Germinal center (tissue), 1 donor: ENCODE measurements around the gene OMP.

Experiments used
- DNase-seq: peaks from one replicate; pipeline ENCODE4 v3.0.0; 2012; ENCODE audit warnings: mixed read lengths, low spot score

OMP gene

DNA sequence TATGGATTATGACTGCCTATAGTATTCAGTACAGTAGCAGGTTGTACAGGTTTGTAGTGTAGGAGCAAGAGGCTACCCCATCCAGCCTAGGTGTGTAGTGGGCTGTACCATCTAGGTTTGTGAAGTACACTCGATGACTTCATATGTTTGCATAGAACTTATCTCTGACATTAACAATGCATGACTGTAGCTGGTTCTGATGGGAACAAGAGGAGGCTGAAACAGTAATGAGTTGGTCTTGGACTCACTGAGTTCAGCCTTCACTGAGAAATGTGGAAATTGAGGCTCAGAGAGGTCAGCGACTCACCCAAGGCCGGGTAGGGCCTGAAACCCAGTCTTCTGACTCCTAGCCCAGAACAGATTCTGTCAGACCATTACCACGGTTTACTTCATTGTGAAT is 38.4 kb downstream of the OMP start:
- DNase-seq = no peak

DNA sequence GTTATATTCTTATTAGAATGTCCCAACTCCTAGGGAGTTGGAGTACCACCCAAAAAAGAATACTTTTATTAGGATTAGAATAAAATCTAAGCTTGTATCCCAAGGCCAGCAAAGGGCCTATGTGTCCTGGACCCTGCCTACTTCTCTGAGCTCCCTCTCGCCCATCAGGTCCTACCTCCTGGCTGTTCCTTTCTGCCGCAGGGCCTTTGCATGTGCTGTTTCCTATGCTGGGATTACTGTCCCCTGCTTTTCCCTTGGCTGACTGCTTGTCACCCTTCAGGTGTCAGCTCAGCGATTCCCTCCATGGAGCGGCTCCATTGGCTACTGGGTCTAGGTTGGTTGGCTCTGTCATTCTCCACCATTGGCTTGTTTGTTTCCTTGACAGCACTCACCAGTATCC is 38.8 kb downstream of the OMP start:
- DNase-seq = no peak

DNA sequence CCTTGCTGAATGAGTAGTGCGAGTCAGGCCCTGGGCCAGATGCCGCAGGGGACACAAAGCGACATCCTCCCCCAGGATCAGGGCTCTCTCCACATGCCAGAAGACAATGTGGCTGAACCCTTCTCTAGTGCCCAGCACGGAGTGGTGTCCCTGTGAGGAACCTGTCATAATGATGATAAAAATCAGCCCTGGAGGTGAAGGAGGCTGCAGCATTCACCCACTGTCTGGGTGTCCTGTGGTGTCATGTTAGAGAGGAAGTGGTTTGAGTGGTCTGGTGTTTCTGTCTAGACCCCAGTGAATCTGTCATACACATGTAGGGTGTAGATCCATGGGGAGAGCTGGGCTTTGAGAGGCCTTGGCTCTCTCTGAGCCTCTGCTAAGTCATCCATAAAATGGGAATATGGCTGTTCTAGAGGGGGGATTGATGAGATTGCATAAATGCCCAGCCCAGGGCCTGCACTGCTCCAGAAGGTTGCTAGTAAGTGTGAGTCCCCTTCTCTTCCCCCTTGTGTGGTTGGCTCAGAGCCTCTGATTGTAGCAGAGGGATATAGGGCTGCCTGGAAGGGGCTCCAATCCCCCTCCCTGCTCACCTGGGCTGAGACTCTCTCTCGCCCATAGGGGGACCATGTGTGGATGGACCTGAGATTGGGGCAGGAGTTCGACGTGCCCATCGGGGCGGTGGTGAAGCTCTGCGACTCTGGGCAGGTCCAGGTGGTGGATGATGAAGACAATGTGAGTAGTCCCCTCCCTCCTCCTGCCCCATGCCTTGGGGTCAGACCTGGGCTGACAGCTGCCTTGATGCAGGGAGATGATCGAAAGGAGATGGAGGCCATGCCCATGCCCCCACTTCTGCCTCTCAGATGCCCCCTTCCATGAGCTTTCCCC is 39.7 kb downstream of the OMP start:
- DNase-seq = no peak

DNA sequence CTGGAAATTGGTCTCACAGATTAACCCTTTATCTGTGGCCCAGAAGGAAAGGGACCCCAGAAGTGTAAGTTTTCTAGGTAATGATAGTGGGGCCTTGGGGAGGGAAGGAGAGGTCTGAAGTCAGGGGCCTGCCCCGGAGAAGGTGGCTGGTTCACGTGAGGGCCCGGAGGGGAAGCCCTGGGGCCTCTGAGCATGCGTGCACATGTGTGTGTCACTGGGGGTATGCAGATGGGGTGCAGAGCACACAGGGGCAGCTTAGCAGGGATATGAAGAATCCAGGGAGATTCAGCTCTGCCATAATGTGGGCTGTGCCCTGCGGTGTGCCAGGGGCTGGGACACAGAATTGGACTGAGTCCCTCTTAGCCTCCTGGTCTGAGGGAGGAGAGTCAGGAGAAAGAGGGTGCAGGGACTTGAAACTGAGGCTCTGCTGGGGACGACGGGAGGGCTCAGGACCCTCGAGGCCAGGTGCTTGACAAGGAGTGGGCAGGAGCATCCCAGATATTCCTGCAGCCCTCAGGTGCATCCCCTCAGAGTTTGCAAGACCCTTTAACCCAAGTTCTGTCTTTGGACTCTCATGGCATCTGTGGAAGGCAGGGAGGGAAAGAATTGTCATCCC is 40.9 kb downstream of the OMP start:
- DNase-seq = no peak

DNA sequence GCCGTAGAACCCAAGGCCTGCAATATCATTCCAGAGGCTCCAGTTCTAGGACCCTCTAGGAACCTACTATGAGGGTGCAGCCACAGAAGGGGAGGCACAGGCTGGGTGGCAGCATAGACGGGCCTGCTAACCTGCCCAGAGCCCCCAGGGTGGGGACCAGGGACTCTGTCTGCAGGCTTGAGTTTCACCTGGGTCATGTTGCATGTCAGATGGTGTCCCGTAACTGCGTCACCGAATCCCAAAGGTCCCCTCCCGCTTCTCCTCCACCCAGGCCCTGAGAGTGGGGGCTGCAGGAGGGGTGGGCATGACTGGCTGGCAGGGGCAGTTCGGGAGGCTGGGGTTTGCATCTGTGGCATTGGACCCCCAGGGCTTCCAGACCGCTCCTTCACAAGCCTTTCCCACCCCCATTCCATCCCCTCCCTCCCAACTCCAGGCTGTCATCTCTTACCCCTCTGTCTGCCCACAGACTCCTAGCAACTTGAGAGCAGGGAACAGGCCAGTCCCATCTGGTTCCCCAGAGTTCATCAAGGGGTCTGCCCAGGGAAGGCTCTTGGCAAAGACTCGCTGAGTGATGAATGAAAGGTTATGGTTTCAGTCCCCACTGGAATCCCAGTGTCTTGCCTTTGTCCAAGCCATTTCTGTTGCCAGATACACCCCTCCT is 41.7 kb downstream of the OMP start:
- DNase-seq = no peak

DNA sequence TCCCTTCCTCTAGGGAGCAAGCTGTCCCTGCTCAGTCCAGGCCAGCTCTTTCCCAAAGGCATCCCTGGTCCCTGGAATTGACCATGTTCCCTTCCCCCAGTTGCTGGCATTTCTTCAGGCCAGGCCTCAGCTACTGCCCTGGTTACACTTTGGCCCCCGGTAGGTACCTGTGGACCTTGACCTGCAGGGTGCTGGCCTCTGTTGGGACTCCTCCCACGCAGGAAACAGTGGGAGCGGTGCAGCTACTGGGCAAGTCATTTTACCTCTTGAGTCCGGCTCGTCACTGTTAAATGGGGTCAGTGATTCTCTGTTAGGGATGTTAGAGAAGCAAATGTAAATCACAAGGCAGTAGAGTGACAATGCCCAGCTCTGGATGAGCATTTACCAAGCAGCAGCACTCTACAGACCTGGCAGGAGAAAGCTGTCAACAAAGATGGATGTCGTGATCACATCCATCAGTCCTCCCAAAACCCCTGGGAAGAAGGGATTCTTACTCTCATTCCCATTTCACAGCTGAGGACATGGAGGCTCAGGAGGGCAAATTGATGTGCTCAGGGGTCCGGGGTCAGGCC is 42.3 kb downstream of the OMP start:
- DNase-seq = no peak

DNA sequence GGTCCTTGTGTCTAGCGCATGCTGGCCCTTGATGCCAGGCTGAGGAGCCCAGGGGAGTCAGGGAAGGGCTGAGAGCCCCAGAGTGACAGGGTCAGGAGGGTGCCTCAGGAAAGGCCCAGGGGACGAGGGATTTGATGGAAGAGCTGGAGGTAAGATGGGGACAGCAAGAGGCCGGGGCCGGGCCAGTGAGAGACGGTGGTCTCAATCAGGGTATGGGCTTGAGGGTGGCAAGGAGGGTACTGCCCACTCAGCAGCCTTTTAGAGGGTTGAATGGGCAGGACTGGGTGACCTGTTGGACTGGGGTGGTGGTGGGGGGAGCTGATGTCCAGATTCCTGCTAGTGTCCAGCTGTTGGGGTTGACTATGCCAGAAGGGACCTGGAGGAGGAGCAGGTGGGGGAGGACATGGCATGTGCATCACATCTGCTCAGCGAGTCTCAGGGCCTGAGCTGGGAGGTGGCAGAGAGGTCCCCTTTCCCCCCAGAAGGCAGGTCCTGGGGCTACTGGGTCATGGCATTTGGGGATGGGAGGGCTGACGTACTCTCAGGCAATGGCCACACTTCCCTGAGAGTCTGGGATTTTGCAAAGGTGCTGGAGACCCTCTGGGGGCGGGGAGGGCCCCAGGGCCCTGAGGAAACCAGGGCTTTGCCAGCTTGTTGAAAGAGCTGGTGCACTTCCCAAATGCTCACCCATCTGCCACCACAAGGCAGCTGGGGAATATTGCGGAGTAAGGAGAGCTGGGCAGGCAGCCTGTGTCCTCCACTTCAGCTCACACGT is 43.8 kb downstream of the OMP start:
- DNase-seq = no peak

DNA sequence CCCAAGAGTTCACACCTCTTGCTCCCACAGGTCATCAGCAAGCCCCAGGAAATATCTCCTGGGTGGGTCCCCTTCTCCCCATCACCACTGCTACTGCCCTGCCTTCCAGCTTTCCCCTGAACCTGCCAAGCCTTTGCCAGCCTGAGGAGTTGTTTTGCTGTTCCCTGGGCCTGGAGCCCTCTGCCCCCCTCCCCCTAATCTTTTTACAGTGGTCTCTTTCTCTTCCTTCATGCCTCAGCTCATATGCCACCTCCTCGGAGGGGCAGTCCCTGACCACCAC is 44.3 kb downstream of the OMP start:
- DNase-seq = no peak

DNA sequence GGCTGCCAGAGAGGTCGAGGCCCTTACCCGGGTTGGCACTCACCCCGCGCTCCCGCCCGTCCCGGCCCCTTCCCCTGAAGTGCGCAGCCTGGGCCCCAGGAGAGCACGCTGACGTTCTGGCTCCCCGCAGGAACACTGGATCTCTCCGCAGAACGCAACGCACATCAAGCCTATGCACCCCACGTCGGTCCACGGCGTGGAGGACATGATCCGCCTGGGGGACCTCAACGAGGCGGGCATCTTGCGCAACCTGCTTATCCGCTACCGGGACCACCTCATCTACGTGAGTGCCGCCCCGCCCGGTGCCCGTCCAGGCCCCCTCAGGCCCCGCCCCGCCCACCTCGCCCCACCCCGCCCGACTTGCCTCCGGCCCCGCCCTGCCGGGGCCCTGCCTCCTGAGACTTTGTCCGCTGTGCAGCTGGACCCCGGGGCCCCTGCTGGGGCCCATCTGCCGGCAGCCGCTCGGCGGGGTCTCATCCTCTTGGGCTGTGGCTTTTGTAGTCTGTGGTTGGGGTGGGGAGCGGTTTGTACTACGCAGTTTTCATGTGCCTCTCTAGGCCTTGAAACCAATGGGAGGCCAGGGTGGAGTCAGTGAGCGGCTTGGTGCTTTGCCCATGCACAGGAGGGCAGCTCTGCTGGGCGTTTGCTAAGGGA is 45.2 kb downstream of the OMP start:
- DNase-seq = peak; percentile 56

DNA sequence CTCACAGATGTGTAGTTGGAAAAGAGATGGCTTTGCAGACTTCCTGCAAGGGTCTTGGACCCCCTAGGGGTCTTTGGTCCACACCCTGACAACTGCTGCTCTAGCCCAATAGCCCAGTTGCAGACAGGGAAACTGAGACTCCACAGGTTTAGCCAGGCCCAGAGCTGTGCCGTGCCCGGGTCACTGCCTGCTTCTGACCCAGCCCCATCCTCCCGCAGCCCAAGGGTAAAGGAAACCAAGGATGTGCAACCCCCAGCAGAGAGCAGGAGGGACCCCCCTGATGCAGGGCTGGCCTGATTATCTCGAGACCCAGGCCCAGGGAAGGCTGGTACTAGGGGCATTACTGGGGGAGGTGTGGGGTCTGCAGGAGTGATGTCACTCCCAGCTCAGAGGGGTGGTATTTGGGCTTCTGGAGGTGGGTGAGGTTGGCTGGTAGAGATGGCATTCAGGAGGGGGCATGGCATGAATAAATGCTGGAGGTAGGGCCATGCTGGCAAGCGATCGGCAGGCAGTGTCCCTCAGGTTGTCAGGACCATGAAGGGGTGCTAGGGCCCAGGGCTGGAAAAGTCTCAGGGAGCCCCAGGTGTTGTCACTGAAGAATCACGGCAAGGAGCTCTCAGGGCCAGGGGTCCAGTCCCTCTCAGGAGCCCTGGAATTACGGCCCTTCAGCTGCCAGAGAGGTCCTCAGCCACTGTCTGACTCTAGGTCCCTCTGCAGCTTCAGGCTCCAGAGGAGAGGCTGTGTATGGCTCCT is 46.5 kb downstream of the OMP start:
- DNase-seq = no peak

DNA sequence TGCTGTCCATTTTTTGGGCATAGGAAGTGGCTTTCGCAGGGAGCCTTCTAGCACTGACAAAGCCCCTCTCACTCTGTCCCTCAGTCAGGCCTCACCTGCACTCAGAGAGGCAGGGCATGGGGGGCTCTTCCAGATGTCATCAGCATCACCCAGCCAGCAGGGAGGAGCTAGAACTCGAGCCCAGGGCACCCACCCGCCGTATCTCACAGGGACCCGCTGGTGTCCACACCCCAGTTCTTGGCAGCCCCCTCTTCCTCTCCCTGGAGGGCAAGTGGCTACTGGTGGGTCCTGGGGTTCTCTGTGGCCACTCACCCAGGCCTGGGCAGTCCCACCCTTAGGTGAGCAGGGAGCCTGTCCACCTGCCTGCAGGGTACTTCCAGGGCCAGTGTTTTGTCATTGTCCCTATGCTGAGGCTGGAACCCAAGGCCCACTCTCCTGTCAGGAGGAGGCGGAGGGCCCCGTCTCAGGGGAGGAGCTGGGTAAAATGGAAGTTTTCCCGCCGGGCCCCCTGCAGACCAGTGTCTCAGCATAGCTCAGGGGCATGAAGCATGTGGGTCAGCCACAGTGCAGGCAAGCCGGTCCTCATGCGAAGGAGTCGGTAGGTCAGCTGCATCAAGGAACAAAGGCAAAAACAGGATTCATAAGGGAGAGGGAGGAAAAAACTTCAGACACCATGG is 47.2 kb downstream of the OMP start:
- DNase-seq = no peak

DNA sequence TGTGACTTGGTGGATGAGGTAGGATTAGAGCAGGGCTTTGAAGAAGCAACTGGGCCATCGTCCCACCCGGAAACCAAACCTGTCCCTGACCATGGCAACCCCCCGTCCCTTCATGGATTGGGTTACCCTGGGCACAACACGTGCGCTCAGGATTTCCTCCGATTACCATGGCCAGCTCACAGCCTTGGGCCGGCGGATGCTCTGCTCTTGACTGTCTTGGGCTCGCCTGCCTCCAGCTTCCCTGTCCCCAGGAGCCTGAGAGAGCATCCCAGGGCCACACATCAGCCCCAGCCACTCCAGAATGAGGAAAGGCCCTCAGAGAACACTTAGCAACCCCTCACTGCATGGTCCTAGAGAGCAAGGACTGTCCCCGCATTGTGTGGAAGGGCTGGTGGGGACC is 48.2 kb downstream of the OMP start:
- no peak for DNase-seq

DNA sequence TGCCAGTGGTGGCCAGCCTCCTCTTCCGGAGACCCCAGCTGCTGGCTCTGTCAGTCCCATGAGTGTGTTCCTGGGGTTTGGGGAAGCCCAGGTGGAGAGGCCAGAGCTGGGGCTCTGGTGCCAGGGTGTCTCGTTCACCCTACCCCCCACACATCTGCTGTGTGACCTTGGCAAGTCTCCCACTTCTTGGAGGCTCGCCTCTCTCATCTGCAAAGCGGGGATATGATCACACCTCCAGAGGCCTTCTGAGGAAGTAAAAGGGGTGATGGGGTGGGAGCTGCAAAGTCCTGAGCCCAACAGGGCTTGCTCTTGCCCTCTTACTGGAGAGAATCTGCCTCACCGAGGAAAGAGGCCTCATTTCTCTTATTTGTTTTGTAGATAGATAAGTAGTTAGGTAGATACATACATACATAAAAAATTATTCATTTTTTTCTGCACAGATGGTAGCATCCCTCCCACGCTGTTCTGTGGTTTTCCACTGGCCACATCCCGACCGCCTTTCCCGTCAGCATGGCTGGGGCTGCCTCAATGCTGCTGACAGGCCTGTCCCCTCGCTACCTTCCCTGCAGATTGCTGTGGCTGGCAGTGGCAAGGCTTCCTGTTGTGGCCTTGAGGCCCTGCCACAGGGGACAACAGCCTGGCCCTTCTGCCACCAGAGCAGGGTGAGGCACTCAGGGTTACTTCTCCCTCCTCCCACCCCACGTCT is 49.3 kb downstream of the OMP start:
- no peak for DNase-seq

DNA sequence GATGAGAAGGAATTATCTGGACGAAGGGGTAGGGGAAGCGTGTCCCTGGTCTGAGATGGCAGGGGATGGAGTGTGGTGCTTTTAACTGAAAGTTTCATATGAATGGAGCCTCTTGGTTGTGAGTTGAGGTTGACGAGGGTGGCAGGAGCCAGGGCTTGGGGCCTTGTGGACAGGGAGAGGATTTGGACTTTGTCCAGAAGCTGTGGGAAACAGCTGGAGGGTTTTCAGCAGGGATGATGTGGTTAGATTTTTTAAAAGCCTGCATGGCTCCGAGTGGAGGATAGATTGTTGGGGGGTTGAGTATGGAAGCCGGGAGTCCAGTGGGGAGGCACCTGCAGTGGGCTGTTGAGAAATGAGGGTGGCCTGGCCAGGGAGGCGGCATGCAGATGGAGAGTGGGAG is 50.2 kb downstream of the OMP start:
- DNase-seq = no peak
